CD4-positive, alpha-beta T cell (primary cell): ENCODE measurements around the gene MAP3K14. TPM values are rescaled to one million over a fixed set of nuclear protein-coding genes. Genes with fewer than 3 reads are reported as not detected.

Source experiments
- ATAC-seq: fragments of 200-7000 bp; cut with Tn5 transposase; one replicate; pipeline ENCODE4 v1.10.0; 2022; ENCODE audit warnings: mild to moderate bottlenecking; ENCODE audit not compliant: poor library complexity
- CTCF ChIA-PET: fragments of 350-600 bp; sonication (Branson Sonifier 250); formaldehyde crosslinking; loops from one replicate; lab custom pipeline; 2021; ENCODE audit warnings: antibody characterized with exemption, inconsistent platforms; lab: Charles Lee
- POLR2A ChIA-PET: fragments of 350-600 bp; sonication (Branson Sonifier 250); formaldehyde crosslinking; loops from one replicate; lab custom pipeline; 2021; ENCODE audit warnings: antibody characterized with exemption, inconsistent platforms; lab: Charles Lee
- DNase-seq, 14 experiments: peaks; one replicate each; pipeline ENCODE4 v3.0.0-alpha.2; 2013 to 2020; ENCODE audit warnings: mixed read lengths in 2 of 14
- H3K27ac ChIP-seq, 2 donors: one replicate each; pipeline versions ENCODE4 v1.5.1 to v1.7.0; 2013; ENCODE audit warnings: low read length in 2 of 2, low read depth in 1 of 2, mild to moderate bottlenecking in 1 of 2
- H3K27me3 ChIP-seq, 2 experiments: 1 replicate in 1 of 2; 2 replicates in 1 of 2; pipeline versions ENCODE4 v1.6.1 to v1.7.0; 2013; ENCODE audit warnings: low read length in 2 of 2, control low read depth in 1 of 2, mild to moderate bottlenecking in 1 of 2, moderate library complexity in 1 of 2; ENCODE audit not compliant: insufficient read depth in 2 of 2, control insufficient read depth in 1 of 2
- H3K36me3 ChIP-seq: one replicate; pipeline ENCODE4 v1.6.1; 2013; ENCODE audit warnings: low read length, control low read depth; ENCODE audit not compliant: insufficient read depth
- H3K4me1 ChIP-seq: one replicate; pipeline ENCODE4 v1.6.1; 2013; ENCODE audit warnings: low read length, control low read depth; ENCODE audit not compliant: insufficient read depth
- H3K4me3 ChIP-seq: one replicate; pipeline ENCODE4 v1.5.1; 2013; ENCODE audit warnings: mild to moderate bottlenecking, low read length, moderate library complexity
- H3K9me3 ChIP-seq, 2 experiments: 1 replicate in 1 of 2; 2 replicates in 1 of 2; pipeline versions ENCODE4 v1.6.1 to v1.7.0; 2013; ENCODE audit warnings: low read length in 2 of 2, mild to moderate bottlenecking in 2 of 2, control low read depth in 1 of 2, moderate library complexity in 1 of 2; ENCODE audit not compliant: control insufficient read depth in 1 of 2, insufficient read depth in 1 of 2
- H3K27ac Mint-ChIP-seq: one replicate; pipeline ENCODE4 v1.8.0; 2020; ENCODE audit warnings: mixed read lengths
- H3K27me3 Mint-ChIP-seq: one replicate; pipeline ENCODE4 v1.8.0; 2021; ENCODE audit warnings: mixed read lengths
- H3K36me3 Mint-ChIP-seq: one replicate; pipeline ENCODE4 v1.8.0; 2021; ENCODE audit warnings: low read depth, mixed read lengths
- H3K4me1 Mint-ChIP-seq: one replicate; pipeline ENCODE4 v1.8.0; 2021; ENCODE audit warnings: low read depth, mixed read lengths
- H3K4me3 Mint-ChIP-seq: one replicate; pipeline ENCODE4 v1.8.0; 2020; ENCODE audit warnings: mild to moderate bottlenecking, mixed read lengths
- H3K9me3 Mint-ChIP-seq: one replicate; pipeline ENCODE4 v1.8.0; 2020; ENCODE audit warnings: mixed read lengths
- intact Hi-C, 2 experiments: fragments of 100-400 bp; cut with DNase I in 1 of 2; cut with micrococcal nuclease in 1 of 2; formaldehyde crosslinking; loops; one replicate each; pipeline versions ENCODE4 v1.15.1 to v1.9.0; 2023 to 2025; cut with DNase I, micrococcal nuclease
- total RNA-seq, 174 experiments: library from RNA in 2 of 174; stranded (reverse) in 2 of 174; gene quantifications; one replicate each; pipeline ENCODE4 v1.2.3 and lab custom pipeline; 2021 to 2026
- TF ChIP-seq, protein P1 (sequence below): fragments of 200-600 bp; IDR thresholded peaks from one replicate; pipeline ENCODE4 v1.8.0; 2022; ENCODE audit warnings: antibody characterized with exemption, mild to moderate bottlenecking

The MAP3K14 gene
- total RNA-seq, 2 experiments from 2014 or later: 41.4 to 46.5 TPM

DNA sequence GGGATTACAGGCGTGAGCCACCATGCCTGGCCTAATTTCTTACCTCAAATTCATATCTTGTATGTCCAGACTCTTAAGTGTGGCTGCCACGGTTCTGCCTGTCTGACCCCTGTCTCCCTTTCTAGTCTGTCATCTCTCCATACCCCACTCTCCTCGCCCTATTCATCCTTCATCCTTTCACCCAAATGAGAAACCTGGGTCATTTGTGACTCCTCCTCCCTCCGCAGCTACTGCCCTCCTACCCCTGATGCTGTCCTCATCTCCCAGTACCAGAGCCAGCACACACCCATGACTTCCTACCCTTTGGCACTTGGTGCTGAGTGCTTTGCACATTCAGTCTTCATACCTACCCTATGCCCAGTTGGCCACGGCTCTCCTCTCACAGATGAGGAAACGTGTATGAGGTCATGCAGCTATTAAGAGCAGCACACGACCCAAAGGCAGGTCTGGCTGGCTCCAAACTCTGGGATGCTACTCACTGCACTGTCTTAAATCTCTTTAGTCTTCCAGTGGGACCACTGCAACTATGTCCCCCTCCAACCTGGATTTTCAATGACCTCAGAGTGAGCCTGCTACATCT is 56.5 kb downstream of the MAP3K14 start:
- no peak for ATAC-seq
- CTCF ChIA-PET: interaction anchor here (0.5 to 3.2 kb wide), 5 partner anchors 13 to 61 kb away, joined by 3 to 10 read pairs (median 3); no protein-coding TSS in a partner anchor

GRCh38 chr17:45258981-45259380 is 57.8 kb downstream of the MAP3K14 start:
- no peak overlapping the region for H3K27ac Mint-ChIP-seq
- H3K27me3 Mint-ChIP-seq: no peaks in the 10 kb centered on the region
- no peaks in the 10 kb centered on the region for H3K27me3 ChIP-seq
- peaks cover 11% of the 10 kb centered on the region for H3K36me3 Mint-ChIP-seq
- intact Hi-C loops: no loop called here
- peaks cover 57% of the 10 kb centered on the region for H3K4me1 ChIP-seq
- TF ChIP-seq, protein P1, sequence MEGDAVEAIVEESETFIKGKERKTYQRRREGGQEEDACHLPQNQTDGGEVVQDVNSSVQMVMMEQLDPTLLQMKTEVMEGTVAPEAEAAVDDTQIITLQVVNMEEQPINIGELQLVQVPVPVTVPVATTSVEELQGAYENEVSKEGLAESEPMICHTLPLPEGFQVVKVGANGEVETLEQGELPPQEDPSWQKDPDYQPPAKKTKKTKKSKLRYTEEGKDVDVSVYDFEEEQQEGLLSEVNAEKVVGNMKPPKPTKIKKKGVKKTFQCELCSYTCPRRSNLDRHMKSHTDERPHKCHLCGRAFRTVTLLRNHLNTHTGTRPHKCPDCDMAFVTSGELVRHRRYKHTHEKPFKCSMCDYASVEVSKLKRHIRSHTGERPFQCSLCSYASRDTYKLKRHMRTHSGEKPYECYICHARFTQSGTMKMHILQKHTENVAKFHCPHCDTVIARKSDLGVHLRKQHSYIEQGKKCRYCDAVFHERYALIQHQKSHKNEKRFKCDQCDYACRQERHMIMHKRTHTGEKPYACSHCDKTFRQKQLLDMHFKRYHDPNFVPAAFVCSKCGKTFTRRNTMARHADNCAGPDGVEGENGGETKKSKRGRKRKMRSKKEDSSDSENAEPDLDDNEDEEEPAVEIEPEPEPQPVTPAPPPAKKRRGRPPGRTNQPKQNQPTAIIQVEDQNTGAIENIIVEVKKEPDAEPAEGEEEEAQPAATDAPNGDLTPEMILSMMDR: no peak
- DNase-seq (no peak), ATAC-seq (no peak)
- no peaks in the 10 kb centered on the region for H3K9me3 Mint-ChIP-seq
- no peaks in the 10 kb centered on the region for H3K9me3 ChIP-seq
- H3K36me3 ChIP-seq: peaks cover 6% of the 10 kb centered on the region
- no peak overlapping the region for H3K4me3 ChIP-seq
- H3K4me3 Mint-ChIP-seq: peak overlapping the region; percentile 0
- POLR2A ChIA-PET: interaction anchor here (6.5 kb wide), 1 partner anchor 10 kb away, joined by 59 read pairs; no protein-coding TSS in a partner anchor
- H3K27ac ChIP-seq: no peak overlapping the region
- peaks cover 64% of the 10 kb centered on the region for H3K4me1 Mint-ChIP-seq
- CTCF ChIA-PET: interaction anchor here (1.2 to 3.2 kb wide), 4 partner anchors 24 to 127 kb away, joined by 4 to 10 read pairs (median 6); no protein-coding TSS in a partner anchor

More for the DNA sequence above, 56.5 kb downstream of the MAP3K14 start:
- Histone ChIP-seq H3K4me3 (no peak overlapping the region), H3K27me3 (no peaks in the 10 kb centered on the region), H3K4me1 (peaks cover 48% of the 10 kb centered on the region), H3K9me3 (no peaks in the 10 kb centered on the region), H3K36me3 (peaks cover 20% of the 10 kb centered on the region), H3K27ac (no peak overlapping the region)
- peaks cover 18% of the 10 kb centered on the region for H3K36me3 Mint-ChIP-seq
- intact Hi-C loops: loop anchor here in 1 of 2 experiments (5.0 kb wide), 1 partner anchor 33 kb away; no protein-coding TSS in a partner anchor
- H3K9me3 Mint-ChIP-seq: no peaks in the 10 kb centered on the region
- TF ChIP-seq, protein P1: no peak
- H3K27me3 Mint-ChIP-seq: no peaks in the 10 kb centered on the region
- POLR2A ChIA-PET: interaction anchor here (6.5 kb wide), 1 partner anchor 12 kb away, joined by 59 read pairs; no protein-coding TSS in a partner anchor
- no peak for DNase-seq
- peak overlapping the region; percentile 84 for H3K27ac Mint-ChIP-seq
- H3K4me1 Mint-ChIP-seq: peaks cover 52% of the 10 kb centered on the region
- peak overlapping the region; percentile 89 for H3K4me3 Mint-ChIP-seq

DNA sequence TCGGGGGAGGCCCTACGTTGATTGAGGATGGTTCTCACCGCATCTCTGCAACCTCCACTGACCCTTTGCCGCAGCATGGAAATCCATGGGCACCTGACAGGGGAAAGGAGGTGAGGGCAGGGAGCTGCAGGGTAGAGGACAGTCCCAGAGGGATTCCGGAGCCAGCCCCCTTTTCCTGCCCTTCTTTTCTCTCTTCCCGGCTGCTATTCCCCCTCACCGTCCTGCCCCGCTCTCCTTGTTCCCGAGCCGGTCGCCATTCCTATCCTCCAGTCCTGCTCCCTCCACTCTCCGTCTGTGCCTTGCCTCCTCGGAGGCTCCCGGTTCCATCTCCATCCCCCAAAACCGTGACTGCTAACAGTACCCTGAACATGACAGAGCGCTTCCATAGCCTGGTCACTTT is 59.7 kb downstream of the MAP3K14 start:
- CTCF ChIA-PET: interaction anchor here (1.3 to 2.0 kb wide), 5 partner anchors 8 to 38 kb away, joined by 4 to 12 read pairs (median 5); no protein-coding TSS in a partner anchor
- Histone ChIP-seq H3K4me3 (no peak overlapping the region), H3K9me3 (no peaks in the 10 kb centered on the region), H3K27ac (no peak overlapping the region), H3K4me1 (peaks cover 58% of the 10 kb centered on the region), H3K27me3 (no peaks in the 10 kb centered on the region), H3K36me3 (no peaks in the 10 kb centered on the region)
- no peaks in the 10 kb centered on the region for H3K9me3 Mint-ChIP-seq
- ATAC-seq (no peak), DNase-seq (no peak)
- peaks cover 72% of the 10 kb centered on the region for H3K4me1 Mint-ChIP-seq
- intact Hi-C loops: no loop called here
- H3K36me3 Mint-ChIP-seq: peaks cover 16% of the 10 kb centered on the region
- POLR2A ChIA-PET: interaction anchor here (0.6 to 6.5 kb wide), 5 partner anchors 8 to 32 kb away, joined by 3 to 59 read pairs (median 10); no protein-coding TSS in a partner anchor
- H3K27ac Mint-ChIP-seq: peak overlapping the region; percentile 67
- TF ChIP-seq, protein P1: no peak
- peak overlapping the region; percentile 65 for H3K4me3 Mint-ChIP-seq
- H3K27me3 Mint-ChIP-seq: no peaks in the 10 kb centered on the region
